Measurements from ENCODE around the gene NRK.
"Not testable (repeated sequence)": the region's sequence is repeated elsewhere in the genome, so short reads cannot be mapped to it uniquely, and the experiment has no call there.

DNA sequence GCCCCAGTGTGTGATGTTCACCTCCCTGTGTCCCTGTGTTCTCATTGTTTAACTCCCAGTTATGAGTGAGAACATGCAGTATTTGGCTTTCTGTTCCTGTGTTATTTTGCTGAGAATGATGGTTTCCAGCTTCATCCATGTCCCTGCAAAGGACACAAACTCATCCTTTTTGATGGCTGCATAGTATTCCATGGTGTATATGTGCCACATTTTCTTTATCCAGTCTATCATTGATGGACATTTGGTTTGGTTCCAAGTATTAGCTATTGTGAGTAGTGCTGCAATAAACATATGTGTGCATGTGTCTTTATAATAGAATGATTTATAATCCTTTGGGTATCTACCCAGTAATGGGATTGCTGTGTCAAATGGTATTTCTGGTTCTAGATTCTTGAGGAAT lies 16.7 kb upstream of the NRK start:
- not testable (repeated sequence) for TF ChIP-seq POLR2A, EP300, CTCF (IDR thresholded peaks at IDR 0.05)
